GM23338 (cell line): ENCODE results near the gene METRNL. TPM values are rescaled to one million over a fixed set of nuclear protein-coding genes. Genes with fewer than 3 reads are reported as not detected.

Experiments used
- ATAC-seq: fragments of 200-7000 bp; cut with Tn5 transposase; 3 replicates; pipeline ENCODE4 v1.9.1; 2020
- DNase-seq: peaks from one replicate; pipeline ENCODE4 v3.0.0-alpha.2; 2015; ENCODE audit warnings: low spot score
- H2AFZ ChIP-seq: fragments of 200-600 bp; sonication (generic); 2 replicates; pipeline ENCODE4 v1.8.0; 2016; ENCODE audit warnings: antibody characterized with exemption, mild to moderate bottlenecking, moderate library complexity
- H3F3A ChIP-seq: fragments of 200-600 bp; sonication (generic); replicated peaks from 2 replicates; pipeline ENCODE4 v1.8.0; 2017; ENCODE audit warnings: antibody characterized with exemption, mixed run types, low read depth
- H3K27ac ChIP-seq: fragments of 200-600 bp; sonication (generic); 2 replicates; pipeline ENCODE4 v1.6.1; 2016; ENCODE audit warnings: low read depth
- H3K27me3 ChIP-seq: fragments of 200-600 bp; sonication (generic); 2 replicates; pipeline ENCODE4 v1.8.0; 2016; ENCODE audit warnings: mild to moderate bottlenecking, mixed run types, moderate library complexity; ENCODE audit not compliant: insufficient read depth
- H3K36me3 ChIP-seq: fragments of 200-600 bp; sonication (generic); 2 replicates; pipeline ENCODE4 v1.8.0; 2016; ENCODE audit warnings: mild to moderate bottlenecking; ENCODE audit not compliant: insufficient read depth
- H3K4me1 ChIP-seq: fragments of 200-600 bp; sonication (generic); 2 replicates; pipeline ENCODE4 v1.8.0; 2016; ENCODE audit warnings: mild to moderate bottlenecking, moderate library complexity; ENCODE audit not compliant: insufficient read depth
- H3K4me2 ChIP-seq: fragments of 200-600 bp; sonication (generic); 2 replicates; pipeline ENCODE4 v1.7.1; 2017; ENCODE audit warnings: mixed run types
- H3K4me3 ChIP-seq: fragments of 200-600 bp; sonication (generic); 2 replicates; pipeline ENCODE4 v1.6.1; 2016; ENCODE audit warnings: mixed run types
- H3K79me2 ChIP-seq: fragments of 200-600 bp; sonication (generic); replicated peaks from 2 replicates; pipeline ENCODE4 v1.8.0; 2017; ENCODE audit warnings: mild to moderate bottlenecking; ENCODE audit not compliant: insufficient read depth
- H3K9me2 ChIP-seq: fragments of 200-600 bp; sonication (generic); 2 replicates; pipeline ENCODE4 v1.8.0; 2017; ENCODE audit not compliant: insufficient read depth
- H4K20me1 ChIP-seq: fragments of 200-600 bp; sonication (generic); replicated peaks from 2 replicates; pipeline ENCODE4 v1.8.0; 2017; ENCODE audit warnings: mild to moderate bottlenecking; ENCODE audit not compliant: insufficient read depth
- H3K27ac Mint-ChIP-seq: 2 replicates; pipeline ENCODE4 v1.8.0; 2020; ENCODE audit warnings: inconsistent platforms, mild to moderate bottlenecking, moderate library complexity, mixed read lengths
- H3K27me3 Mint-ChIP-seq: 3 replicates; pipeline ENCODE4 v1.8.0; 2022; ENCODE audit warnings: low read depth, mild to moderate bottlenecking, moderate library complexity, mixed read lengths, inconsistent platforms; ENCODE audit not compliant: insufficient read depth, poor library complexity
- H3K36me3 Mint-ChIP-seq: 3 replicates; pipeline ENCODE4 v1.8.0; 2021; ENCODE audit warnings: low read depth, mild to moderate bottlenecking, inconsistent platforms, moderate library complexity, mixed read lengths
- H3K4me1 Mint-ChIP-seq: 3 replicates; pipeline ENCODE4 v1.8.0; 2020; ENCODE audit warnings: mild to moderate bottlenecking, inconsistent platforms, mixed read lengths
- H3K4me3 Mint-ChIP-seq: 3 replicates; pipeline ENCODE4 v1.8.0; 2021; ENCODE audit warnings: moderate library complexity, mild to moderate bottlenecking, inconsistent platforms, mixed read lengths
- H3K9me3 Mint-ChIP-seq: 3 replicates; pipeline ENCODE4 v1.8.0; 2020; ENCODE audit warnings: moderate library complexity, mild to moderate bottlenecking, inconsistent platforms, mixed read lengths
- JUNB ChIP-seq: IDR thresholded peaks from one replicate; pipeline ENCODE4 v1.6.1; 2016; ENCODE audit warnings: antibody characterized with exemption; ENCODE audit not compliant: unreplicated experiment
- NANOG ChIP-seq: IDR thresholded peaks from 2 replicates; pipeline ENCODE4 v1.6.1; 2016; ENCODE audit warnings: antibody characterized with exemption, borderline replicate concordance
- POLR2AphosphoS5 ChIP-seq: IDR thresholded peaks from 2 replicates; pipeline ENCODE4 v1.6.1; 2016; ENCODE audit warnings: antibody characterized with exemption, low read depth
- ZNF331 ChIP-seq: fragments of 250-450 bp; sonication (Bioruptor Pico); IDR thresholded peaks from 2 replicates; pipeline ENCODE4 v1.5.0; 2020; ENCODE audit warnings: low read depth, mild to moderate bottlenecking, moderate library complexity
- polyA plus RNA-seq: library from polyadenylated mRNA; unstranded; fragments of >200 nt; fragmentation: Nextera tagmentation; extraction: Ambion mirVana; gene quantifications from 2 replicates; pipeline ENCODE4 v1.2.1, GENCODE V29; 2016
- total RNA-seq: library from RNA; depleted of rRNA; stranded (reverse); fragments of >200 nt; shearing (Covaris generic); gene quantifications from 2 replicates; pipeline ENCODE4 v1.2.3, GENCODE V29; 2014
- TF ChIP-seq, protein P1 (sequence below): fragments of 250-450 bp; sonication (Bioruptor Pico); IDR thresholded peaks from 2 replicates; pipeline ENCODE4 v1.5.0; 2020; ENCODE audit warnings: mild to moderate bottlenecking, moderate library complexity
- TF ChIP-seq, protein P2 (sequence below): IDR thresholded peaks from one replicate; pipeline ENCODE4 v1.6.1; 2018; ENCODE audit warnings: antibody characterized with exemption; ENCODE audit not compliant: unreplicated experiment

METRNL gene
- total and polyA plus RNA-seq, 2 experiments from 2014 or later, result 12.2 to 20.2 TPM

DNA sequence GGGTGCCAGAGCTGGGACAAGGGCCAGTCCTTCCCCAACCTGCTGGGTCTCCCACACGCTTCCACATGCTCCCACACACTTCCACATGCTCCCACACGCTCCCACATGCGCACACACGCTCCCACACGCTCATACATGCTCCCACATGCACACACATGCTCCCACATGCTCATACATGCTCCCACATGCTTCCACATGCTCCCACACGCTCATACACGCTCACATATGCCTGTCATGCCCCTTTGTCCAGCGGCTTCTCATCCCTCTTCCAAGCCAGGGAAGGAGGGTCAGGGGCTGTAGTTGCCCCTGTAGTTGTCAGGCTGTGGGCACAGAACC lies 9.9 kb upstream of the METRNL start (continued):
- TF ChIP-seq, protein P1, sequence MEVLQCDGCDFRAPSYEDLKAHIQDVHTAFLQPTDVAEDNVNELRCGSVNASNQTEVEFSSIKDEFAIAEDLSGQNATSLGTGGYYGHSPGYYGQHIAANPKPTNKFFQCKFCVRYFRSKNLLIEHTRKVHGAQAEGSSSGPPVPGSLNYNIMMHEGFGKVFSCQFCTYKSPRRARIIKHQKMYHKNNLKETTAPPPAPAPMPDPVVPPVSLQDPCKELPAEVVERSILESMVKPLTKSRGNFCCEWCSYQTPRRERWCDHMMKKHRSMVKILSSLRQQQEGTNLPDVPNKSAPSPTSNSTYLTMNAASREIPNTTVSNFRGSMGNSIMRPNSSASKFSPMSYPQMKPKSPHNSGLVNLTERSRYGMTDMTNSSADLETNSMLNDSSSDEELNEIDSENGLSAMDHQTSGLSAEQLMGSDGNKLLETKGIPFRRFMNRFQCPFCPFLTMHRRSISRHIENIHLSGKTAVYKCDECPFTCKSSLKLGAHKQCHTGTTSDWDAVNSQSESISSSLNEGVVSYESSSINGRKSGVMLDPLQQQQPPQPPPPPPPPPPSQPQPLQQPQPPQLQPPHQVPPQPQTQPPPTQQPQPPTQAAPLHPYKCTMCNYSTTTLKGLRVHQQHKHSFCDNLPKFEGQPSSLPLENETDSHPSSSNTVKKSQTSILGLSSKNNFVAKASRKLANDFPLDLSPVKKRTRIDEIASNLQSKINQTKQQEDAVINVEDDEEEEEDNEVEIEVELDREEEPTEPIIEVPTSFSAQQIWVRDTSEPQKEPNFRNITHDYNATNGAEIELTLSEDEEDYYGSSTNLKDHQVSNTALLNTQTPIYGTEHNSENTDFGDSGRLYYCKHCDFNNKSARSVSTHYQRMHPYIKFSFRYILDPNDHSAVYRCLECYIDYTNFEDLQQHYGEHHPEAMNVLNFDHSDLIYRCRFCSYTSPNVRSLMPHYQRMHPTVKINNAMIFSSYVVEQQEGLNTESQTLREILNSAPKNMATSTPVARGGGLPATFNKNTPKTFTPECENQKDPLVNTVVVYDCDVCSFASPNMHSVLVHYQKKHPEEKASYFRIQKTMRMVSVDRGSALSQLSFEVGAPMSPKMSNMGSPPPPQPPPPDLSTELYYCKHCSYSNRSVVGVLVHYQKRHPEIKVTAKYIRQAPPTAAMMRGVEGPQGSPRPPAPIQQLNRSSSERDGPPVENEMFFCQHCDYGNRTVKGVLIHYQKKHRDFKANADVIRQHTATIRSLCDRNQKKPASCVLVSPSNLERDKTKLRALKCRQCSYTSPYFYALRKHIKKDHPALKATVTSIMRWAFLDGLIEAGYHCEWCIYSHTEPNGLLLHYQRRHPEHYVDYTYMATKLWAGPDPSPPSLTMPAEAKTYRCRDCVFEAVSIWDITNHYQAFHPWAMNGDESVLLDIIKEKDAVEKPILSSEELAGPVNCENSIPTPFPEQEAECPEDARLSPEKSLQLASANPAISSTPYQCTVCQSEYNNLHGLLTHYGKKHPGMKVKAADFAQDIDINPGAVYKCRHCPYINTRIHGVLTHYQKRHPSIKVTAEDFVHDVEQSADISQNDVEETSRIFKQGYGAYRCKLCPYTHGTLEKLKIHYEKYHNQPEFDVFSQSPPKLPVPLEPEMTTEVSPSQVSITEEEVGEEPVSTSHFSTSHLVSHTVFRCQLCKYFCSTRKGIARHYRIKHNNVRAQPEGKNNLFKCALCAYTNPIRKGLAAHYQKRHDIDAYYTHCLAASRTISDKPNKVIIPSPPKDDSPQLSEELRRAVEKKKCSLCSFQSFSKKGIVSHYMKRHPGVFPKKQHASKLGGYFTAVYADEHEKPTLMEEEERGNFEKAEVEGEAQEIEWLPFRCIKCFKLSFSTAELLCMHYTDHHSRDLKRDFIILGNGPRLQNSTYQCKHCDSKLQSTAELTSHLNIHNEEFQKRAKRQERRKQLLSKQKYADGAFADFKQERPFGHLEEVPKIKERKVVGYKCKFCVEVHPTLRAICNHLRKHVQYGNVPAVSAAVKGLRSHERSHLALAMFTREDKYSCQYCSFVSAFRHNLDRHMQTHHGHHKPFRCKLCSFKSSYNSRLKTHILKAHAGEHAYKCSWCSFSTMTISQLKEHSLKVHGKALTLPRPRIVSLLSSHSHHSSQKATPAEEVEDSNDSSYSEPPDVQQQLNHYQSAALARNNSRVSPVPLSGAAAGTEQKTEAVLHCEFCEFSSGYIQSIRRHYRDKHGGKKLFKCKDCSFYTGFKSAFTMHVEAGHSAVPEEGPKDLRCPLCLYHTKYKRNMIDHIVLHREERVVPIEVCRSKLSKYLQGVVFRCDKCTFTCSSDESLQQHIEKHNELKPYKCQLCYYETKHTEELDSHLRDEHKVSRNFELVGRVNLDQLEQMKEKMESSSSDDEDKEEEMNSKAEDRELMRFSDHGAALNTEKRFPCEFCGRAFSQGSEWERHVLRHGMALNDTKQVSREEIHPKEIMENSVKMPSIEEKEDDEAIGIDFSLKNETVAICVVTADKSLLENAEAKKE (CRISPR knock-in tag), result no peak
- TF ChIP-seq NANOG, result no peak
- TF ChIP-seq, protein P2, sequence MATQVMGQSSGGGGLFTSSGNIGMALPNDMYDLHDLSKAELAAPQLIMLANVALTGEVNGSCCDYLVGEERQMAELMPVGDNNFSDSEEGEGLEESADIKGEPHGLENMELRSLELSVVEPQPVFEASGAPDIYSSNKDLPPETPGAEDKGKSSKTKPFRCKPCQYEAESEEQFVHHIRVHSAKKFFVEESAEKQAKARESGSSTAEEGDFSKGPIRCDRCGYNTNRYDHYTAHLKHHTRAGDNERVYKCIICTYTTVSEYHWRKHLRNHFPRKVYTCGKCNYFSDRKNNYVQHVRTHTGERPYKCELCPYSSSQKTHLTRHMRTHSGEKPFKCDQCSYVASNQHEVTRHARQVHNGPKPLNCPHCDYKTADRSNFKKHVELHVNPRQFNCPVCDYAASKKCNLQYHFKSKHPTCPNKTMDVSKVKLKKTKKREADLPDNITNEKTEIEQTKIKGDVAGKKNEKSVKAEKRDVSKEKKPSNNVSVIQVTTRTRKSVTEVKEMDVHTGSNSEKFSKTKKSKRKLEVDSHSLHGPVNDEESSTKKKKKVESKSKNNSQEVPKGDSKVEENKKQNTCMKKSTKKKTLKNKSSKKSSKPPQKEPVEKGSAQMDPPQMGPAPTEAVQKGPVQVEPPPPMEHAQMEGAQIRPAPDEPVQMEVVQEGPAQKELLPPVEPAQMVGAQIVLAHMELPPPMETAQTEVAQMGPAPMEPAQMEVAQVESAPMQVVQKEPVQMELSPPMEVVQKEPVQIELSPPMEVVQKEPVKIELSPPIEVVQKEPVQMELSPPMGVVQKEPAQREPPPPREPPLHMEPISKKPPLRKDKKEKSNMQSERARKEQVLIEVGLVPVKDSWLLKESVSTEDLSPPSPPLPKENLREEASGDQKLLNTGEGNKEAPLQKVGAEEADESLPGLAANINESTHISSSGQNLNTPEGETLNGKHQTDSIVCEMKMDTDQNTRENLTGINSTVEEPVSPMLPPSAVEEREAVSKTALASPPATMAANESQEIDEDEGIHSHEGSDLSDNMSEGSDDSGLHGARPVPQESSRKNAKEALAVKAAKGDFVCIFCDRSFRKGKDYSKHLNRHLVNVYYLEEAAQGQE, result no peak

DNA sequence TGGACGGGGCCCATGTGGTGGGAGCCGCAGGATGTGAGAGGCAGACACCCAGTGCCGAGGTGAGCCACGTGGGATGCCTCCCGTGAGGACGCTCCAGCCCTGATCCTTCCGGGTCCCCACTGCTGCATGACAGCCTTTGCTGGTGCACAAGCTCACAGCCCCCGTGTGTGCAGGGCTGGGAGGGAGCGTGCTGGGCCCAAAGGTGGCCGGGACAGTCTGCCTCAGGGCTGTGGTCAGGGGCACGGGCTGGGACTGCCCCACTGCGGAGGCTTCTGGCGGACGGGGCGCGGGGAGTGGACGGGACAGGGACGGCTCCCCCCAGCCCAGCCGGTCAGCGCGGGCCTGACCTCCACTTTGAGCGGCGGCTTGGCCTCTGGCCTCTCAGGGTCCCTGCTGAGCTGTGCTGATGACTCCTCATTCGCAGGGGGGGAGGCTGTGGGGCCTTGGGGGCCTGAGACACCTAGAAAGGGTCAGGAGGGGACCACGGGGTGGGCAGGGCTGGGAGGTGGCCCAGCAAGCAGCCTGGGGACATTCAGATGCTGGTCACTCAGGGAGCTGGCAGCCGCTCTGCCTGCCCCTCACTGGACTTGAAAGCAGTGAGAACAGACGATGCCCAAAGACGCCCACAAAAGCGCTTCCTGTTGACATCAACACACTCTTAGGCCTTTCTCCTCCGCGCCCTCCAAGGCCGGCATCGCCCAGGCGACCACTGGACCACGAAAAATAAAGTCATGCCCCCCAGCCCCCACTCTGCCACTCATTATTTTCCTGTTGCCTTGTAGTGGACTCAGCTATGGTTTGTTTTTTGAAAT lies 9.3 kb upstream of the METRNL start:
- TF ChIP-seq JUNB, result no peak
- TF ChIP-seq POLR2AphosphoS5, result no peak
- TF ChIP-seq ZNF331, result no peak
- ATAC-seq, result peak; percentile 15; the same call in 1 of the 3 replicates
- H3K27me3 Mint-ChIP-seq, result peaks cover 9% of the 10 kb centered on the region

More for the DNA sequence above, 9.3 kb upstream of the METRNL start:
- H3K4me1 ChIP-seq, result no peaks in the 10 kb centered on the region
- H3K4me3 ChIP-seq, result no peak overlapping the region
- H4K20me1 ChIP-seq, result no peaks in the 10 kb centered on the region
- H3K79me2 ChIP-seq, result no peaks in the 10 kb centered on the region
- peaks cover 6% of the 10 kb centered on the region; the same call in 2 of the 3 replicates for H3K9me3 Mint-ChIP-seq
- no peak for DNase-seq
- no peaks in the 10 kb centered on the region for H3K36me3 ChIP-seq
- H3K36me3 Mint-ChIP-seq, result no peaks in the 10 kb centered on the region; the same call in 2 of the 3 replicates
- H3K9me2 ChIP-seq, result no peaks in the 10 kb centered on the region
- no peaks in the 10 kb centered on the region for H3K27me3 ChIP-seq
- no peak overlapping the region for H3K27ac Mint-ChIP-seq
- no peaks in the 10 kb centered on the region; the same call in 2 of the 3 replicates for H3K4me1 Mint-ChIP-seq
- H2AFZ ChIP-seq, result no peak overlapping the region
- no peaks in the 10 kb centered on the region for H3F3A ChIP-seq
- H3K4me3 Mint-ChIP-seq, result no peak overlapping the region
- H3K27ac ChIP-seq, result no peak overlapping the region
- no peak overlapping the region for H3K4me2 ChIP-seq
